Lung (tissue), 12 donors: ENCODE measurements around the gene TMEM80. TPM values are rescaled to one million over a fixed set of nuclear protein-coding genes. Genes with fewer than 3 reads are reported as not detected.

Experiments
- ATAC-seq: fragments of 200-7000 bp; cut with Tn5 transposase; one replicate; pipeline ENCODE4 v1.9.1; 2020; ENCODE audit warnings: moderate number of reproducible peaks; ENCODE audit not compliant: insufficient read depth, low FRiP score
- DNase-seq, 3 donors: peaks; one replicate each; pipeline ENCODE4 v3.0.0-alpha.2; 2013 to 2017
- H3K27ac ChIP-seq, 2 donors: one replicate each; pipeline ENCODE4 v1.5.1; 2013; ENCODE audit warnings: mild to moderate bottlenecking in 2 of 2, moderate library complexity in 2 of 2, control low read depth in 1 of 2, inconsistent platforms in 1 of 2, low read depth in 1 of 2, low read length in 1 of 2
- H3K27me3 ChIP-seq, 3 donors: one replicate each; pipeline ENCODE4 v1.5.1; 2013; ENCODE audit warnings: low read length in 2 of 3; ENCODE audit not compliant: control insufficient read depth in 3 of 3, insufficient read depth in 3 of 3
- H3K36me3 ChIP-seq, 4 donors: one replicate each; pipeline ENCODE4 v1.5.1; 2013; ENCODE audit warnings: low read length in 4 of 4, mild to moderate bottlenecking in 1 of 4, moderate library complexity in 1 of 4; ENCODE audit not compliant: control insufficient read depth in 4 of 4, insufficient read depth in 4 of 4
- H3K4me1 ChIP-seq, 5 donors: one replicate each; pipeline ENCODE4 v1.5.1; 2013; ENCODE audit warnings: low read length in 5 of 5, mild to moderate bottlenecking in 2 of 5, moderate library complexity in 1 of 5; ENCODE audit not compliant: control insufficient read depth in 5 of 5, insufficient read depth in 5 of 5
- H3K4me3 ChIP-seq: one replicate; pipeline ENCODE4 v1.5.1; 2013; ENCODE audit warnings: mild to moderate bottlenecking, control low read depth, moderate library complexity
- H3K9ac ChIP-seq, 2 donors: one replicate each; pipeline ENCODE4 v1.5.1; 2013; ENCODE audit warnings: low read length in 2 of 2, control low read depth in 1 of 2; ENCODE audit not compliant: insufficient read depth in 1 of 2
- H3K9me3 ChIP-seq, 4 donors: one replicate each; pipeline ENCODE4 v1.5.1; 2013; ENCODE audit warnings: low read length in 3 of 4, mild to moderate bottlenecking in 1 of 4, moderate library complexity in 1 of 4; ENCODE audit not compliant: control insufficient read depth in 4 of 4, insufficient read depth in 3 of 4
- CTCF ChIP-seq: IDR thresholded peaks from 2 replicates; pipeline ENCODE4 v1.5.1; 2012; ENCODE audit warnings: mild to moderate bottlenecking; ENCODE audit errors: control extremely low read depth, extremely low read depth
- WGBS, 2 donors: extraction: QIAGEN DNeasy Blood & Tissue Kit; methylation state at CpG; one replicate each; pipeline ENCODE4 v1.1.7; 2013; 5-methylcytosine and 5-hydroxymethylcytosine counted together
- polyA plus RNA-seq, 2 donors: library from polyadenylated mRNA; stranded (reverse); fragments of 200-250 nt; gene quantifications; one replicate each; pipeline ENCODE4 v1.2.1, GENCODE V29; 2013
- total RNA-seq, 2 donors: library from RNA; depleted of rRNA in 1 of 2; stranded (reverse); fragments of >200 nt in 1 of 2; gene quantifications; one replicate each; pipeline ENCODE4 v1.2.1, GENCODE V29; 2014 to 2021
- donor health status: control.
- donor health status: control.
- donor health status: Bipolar disorder and iron deficiency.
- donor health status: healthy.
- donor health status: DM: yes; HTN: yes; CAD: no.

Gene TMEM80
- total and polyA plus RNA-seq, 4 donors, result 10.3 to 28.1 (median 18.5) TPM

DNA sequence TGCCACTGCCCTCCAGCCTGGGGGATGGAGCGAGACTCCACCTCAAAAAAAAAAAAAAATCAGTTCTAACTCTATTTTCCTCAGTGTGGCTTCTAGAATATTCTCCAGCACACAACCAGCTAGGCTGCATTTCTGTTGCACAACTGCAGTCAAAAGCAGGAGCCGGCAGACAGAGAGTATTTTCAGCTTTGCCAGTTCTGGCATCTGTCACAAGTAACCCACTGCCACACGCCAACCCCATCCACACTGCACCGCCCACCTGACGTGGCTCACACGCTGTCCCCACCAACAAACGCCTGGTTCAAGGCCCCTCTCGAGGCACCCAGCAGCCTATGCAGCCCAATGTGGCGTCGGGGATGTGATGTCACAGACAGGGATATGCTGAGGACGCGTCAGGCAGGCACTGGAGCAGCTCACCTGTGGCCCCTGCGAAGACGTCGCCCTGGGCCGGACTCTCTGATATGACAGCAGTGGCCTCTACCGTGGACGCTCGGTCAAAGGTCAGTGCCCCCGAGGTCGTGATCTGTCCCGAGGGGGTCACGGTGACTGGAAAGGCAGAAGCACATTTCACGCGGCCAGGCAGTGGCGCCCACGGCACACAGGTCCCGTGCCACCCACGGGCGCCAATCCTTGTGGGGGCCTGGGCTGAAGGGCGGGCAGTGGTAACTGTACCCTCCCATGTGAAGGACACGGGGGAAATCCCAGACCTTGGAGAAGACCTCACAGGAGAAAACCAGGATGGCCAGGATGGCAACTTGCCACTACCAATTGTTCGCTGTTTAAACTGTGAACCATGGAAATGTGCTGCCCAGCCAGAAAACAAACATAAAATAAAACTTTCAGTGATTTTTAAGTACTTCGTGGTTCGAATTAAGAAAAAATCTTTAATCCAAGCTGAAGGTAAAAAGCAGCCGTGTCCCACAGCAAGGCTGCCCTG lies 16.1 kb upstream of the TMEM80 start:
- no peaks in the 10 kb centered on the region for H3K9me3 ChIP-seq
- 96 to 97% methylated on average over 36 of the region's 36 CpGs for WGBS, 2 donors
- ATAC-seq (no peak), DNase-seq (no peak)
- H3K4me3 ChIP-seq, result no peak overlapping the region
- H3K4me1 ChIP-seq, result peaks cover 0 to 2% (median 0%) of the 10 kb centered on the region in 5 donors
- TF ChIP-seq CTCF, result no peak
- peaks cover 10 to 38% (median 22%) of the 10 kb centered on the region in 4 donors for H3K36me3 ChIP-seq
- no peak overlapping the region for H3K9ac ChIP-seq
- H3K27ac ChIP-seq, result no peak overlapping the region
- no peaks in the 10 kb centered on the region for H3K27me3 ChIP-seq

GRCh38 chr11:680476-680875 lies 15.1 kb upstream of the TMEM80 start:
- ATAC-seq (no peak), DNase-seq (no peak)
- Histone ChIP-seq H3K9ac (no peak overlapping the region), H3K4me3 (no peak overlapping the region), H3K4me1 (peaks cover 0 to 2% (median 0%) of the 10 kb centered on the region in 5 donors), H3K9me3 (no peaks in the 10 kb centered on the region), H3K36me3 (peaks cover 12 to 41% (median 26%) of the 10 kb centered on the region in 4 donors), H3K27ac (no peak overlapping the region), H3K27me3 (no peaks in the 10 kb centered on the region)
- TF ChIP-seq CTCF, result no peak
- WGBS, 2 donors, result 88 to 95% methylated on average over 19 of the region's 19 CpGs

GRCh38 chr11:680970-681369 lies 14.6 kb upstream of the TMEM80 start:
- no peak overlapping the region for H3K4me3 ChIP-seq
- TF ChIP-seq CTCF, result no peak
- H3K9ac ChIP-seq, result no peak overlapping the region
- WGBS, 2 donors, result 90 to 94% methylated on average over 13 of the region's 13 CpGs
- no peaks in the 10 kb centered on the region for H3K27me3 ChIP-seq
- H3K9me3 ChIP-seq, result no peaks in the 10 kb centered on the region
- H3K36me3 ChIP-seq, result peaks cover 12 to 41% (median 27%) of the 10 kb centered on the region in 4 donors
- H3K4me1 ChIP-seq, result peaks cover 0 to 2% (median 0%) of the 10 kb centered on the region in 5 donors
- no peak overlapping the region for H3K27ac ChIP-seq
- no peak for DNase-seq
- ATAC-seq, result no peak
